GM21528 (cell line): ENCODE data around the gene ACBD4.

ENCODE experiments used
- ATAC-seq: cut with Tn5 transposase; IDR thresholded peaks from one replicate; pipeline ENCODE4 v1.9.1; 2021; ENCODE audit warnings: mild to moderate bottlenecking, moderate library complexity; ENCODE audit not compliant: unreplicated experiment, low FRiP score

ACBD4 gene

DNA sequence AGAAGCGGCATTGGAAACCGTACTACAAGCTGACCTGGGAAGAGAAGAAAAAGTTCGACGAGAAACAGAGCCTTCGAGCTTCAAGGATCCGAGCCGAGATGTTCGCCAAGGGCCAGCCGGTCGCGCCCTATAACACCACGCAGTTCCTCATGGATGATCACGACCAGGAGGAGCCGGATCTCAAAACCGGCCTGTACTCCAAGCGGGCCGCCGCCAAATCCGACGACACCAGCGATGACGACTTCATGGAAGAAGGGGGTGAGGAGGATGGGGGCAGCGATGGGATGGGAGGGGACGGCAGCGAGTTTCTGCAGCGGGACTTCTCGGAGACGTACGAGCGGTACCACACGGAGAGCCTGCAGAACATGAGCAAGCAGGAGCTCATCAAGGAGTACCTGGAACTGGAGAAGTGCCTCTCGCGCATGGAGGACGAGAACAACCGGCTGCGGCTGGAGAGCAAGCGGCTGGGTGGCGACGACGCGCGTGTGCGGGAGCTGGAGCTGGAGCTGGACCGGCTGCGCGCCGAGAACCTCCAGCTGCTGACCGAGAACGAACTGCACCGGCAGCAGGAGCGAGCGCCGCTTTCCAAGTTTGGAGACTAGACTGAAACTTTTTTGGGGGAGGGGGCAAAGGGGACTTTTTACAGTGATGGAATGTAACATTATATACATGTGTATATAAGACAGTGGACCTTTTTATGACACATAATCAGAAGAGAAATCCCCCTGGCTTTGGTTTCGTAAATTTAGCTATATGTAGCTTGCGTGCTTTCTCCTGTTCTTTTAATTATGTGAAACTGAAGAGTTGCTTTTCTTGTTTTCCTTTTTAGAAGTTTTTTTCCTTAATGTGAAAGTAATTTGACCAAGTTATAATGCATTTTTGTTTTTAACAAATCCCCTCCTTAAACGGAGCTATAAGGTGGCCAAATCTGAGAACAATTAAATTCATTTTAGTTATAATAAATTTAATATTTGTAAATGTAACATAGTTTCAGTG lies 14.5 kb downstream of the ACBD4 start:
- ATAC-seq = no peak

- ATAC-seq = no peak
These were observed 15.7 kb downstream of the ACBD4 start for GRCh38 chr17:45150911-45151809.

- no peak for ATAC-seq
These were observed 19.5 kb downstream of the ACBD4 start for GRCh38 chr17:45155029-45155428.

DNA sequence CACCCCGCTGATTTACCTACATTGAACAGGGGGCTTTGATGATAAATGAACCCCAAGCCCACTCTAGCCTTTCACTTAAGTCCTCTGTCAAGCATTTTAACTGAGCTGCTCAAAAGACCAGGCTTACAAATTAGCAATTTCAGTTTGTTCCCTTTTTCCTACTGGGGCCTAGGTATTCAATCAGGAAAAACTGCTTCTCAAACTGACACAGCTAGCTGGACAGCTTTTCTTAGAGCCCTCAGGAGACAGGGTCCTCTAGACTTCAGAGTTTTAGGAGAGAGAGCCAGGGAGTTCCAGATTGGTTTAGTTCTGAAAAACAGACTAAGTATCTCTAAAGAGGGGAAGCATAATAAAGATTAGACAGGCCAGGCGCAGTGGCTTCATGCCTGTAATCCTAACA lies 20.0 kb downstream of the ACBD4 start:
- ATAC-seq = no peak

DNA sequence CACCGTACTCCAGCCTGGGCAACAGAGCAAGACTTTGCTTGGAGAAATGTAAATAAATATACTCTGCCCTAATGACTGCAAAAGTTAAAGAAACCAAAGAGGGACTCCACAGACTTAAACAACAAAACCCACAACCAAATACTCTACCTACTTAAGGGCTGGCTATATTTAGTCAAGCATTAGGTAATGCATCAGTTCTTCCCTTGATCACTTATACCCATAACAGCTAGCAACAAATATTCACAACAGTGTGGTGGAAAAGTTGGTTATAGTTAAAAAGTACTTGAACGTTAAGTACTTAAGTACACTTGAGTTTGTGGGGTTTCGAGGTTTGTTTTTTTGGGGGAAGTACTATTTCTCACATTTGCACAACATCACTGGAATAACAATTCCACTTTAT lies 20.8 kb downstream of the ACBD4 start:
- ATAC-seq = no peak

DNA sequence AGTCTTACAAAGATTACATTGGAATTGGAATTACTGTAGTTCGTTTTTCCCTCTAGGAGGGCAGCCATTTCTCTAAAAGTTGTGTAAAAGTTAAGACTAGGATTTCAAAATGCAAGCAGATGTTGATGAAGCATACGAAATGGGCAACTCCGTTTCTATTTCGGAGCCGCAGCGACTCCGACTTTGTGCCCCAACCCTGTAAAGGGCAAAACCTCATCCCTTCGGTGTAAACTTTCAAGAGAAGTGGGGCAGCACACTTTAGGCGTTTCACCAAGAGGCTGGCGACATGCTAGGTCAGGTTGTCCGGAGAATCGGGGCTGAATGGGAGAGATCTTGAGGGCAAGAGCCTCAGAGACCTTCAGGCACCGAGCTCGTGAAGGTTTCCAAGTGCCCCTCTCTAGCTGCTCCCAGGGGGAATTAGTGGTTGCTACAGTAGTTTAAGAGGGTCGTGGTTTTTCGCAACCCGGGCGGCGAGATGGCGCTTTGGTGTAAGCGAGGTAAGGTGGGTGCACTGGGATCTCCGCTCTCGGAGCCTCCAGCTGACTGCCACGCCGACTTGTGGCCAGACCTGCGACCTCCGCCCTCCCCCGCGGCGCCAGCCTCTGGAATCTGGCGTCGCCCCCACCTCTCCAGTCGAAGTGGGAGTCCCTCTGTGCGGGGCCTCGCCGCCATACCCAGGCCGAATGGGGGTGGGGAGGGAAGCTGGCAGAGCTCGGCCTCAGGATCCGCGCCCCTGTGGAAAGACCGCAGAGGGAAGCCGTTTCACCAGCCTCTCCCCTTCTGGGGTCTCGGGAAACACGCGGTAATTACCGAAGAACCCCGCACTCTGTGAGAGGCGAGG lies 25.2 kb downstream of the ACBD4 start:
- peak; percentile 36 for ATAC-seq

GRCh38 chr17:45161288-45162024 lies 26.0 kb downstream of the ACBD4 start, which contains the start of gene HEXIM2:
TSS of gene HEXIM2 (plus strand) at chr17:45161875. CDS start at chr17:45162794, 919 bp downstream.
- ATAC-seq = peak; percentile 83

- no peak for ATAC-seq
These were observed 26.7 kb downstream of the ACBD4 start for GRCh38 chr17:45162025-45162687.

- no peak for ATAC-seq
These were observed 29.3 kb downstream of the ACBD4 start for GRCh38 chr17:45164734-45165269.

- ATAC-seq = no peak
These were observed 33.7 kb downstream of the ACBD4 start for GRCh38 chr17:45168991-45169752.

DNA sequence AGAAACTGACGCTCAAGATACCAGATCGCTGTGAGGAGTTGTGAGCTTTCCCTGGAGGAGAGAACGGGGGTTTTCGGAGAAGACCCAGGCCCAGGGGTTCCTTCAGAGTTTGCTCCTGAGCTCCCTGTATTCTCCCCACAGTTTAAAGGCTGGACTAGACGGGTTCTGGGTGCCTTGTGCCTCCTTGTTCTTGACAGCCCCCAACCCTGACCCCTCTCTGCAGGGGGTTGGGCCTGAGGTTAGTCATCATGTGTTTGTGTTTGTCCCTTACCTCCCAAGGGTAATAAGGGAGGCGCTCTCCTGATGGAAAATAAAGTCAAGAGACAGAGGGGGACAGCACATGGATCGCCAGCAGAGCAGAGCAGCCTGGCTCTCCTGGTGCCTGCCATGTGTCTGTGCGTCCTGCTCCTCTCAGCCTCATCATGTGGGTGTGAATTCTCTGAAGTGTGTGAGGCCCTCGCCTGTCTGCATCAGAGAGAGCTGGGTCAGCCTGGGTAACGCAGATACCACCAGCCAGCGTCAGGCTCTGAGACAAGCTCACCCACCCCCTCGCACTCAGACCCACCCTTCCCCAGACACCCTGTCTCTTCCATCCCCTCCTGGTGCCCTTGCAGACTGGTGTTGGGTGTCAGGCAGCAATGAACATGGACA lies 34.9 kb downstream of the ACBD4 start:
- no peak for ATAC-seq

DNA sequence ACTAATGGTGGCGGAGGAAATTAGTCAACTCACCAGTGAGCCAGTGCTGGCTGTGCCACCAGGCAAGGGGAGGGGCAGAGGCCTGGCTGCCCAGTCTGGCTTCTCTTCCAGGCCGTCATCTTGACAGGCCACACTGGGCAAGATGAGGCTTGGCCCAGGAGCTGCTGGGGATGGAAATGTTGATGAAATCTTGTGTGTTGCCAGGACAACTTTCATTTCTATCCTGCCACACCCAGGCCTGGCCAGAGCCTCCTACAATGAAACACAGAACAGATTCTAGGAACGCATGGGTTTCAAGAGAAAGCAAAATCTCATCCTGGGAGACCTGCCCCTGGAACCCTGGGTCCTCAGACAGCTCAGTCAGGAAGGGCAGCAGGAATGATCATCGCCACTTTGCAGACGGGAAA lies 35.4 kb downstream of the ACBD4 start:
- no peak for ATAC-seq

- ATAC-seq = no peak
These were observed 36.1 kb downstream of the ACBD4 start for GRCh38 chr17:45171338-45172231.

DNA sequence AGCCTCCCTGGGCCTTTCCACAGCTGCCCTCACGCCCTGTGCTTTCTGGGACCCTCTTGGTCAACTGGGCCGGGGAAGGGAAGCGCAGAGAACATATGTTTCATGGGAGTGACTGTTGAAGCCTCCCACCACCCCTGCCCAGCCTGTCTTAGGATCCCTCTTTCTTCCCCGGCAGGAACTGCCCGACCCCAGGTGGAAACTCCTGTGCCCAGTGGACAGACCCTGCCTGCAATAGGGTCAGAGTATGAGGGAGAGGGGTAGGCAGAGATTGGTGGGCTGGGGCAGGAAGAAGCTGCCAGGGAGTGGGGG lies 36.7 kb downstream of the ACBD4 start:
- no peak for ATAC-seq

GRCh38 chr17:45172541-45173286 lies 37.2 kb downstream of the ACBD4 start:
- no peak for ATAC-seq

DNA sequence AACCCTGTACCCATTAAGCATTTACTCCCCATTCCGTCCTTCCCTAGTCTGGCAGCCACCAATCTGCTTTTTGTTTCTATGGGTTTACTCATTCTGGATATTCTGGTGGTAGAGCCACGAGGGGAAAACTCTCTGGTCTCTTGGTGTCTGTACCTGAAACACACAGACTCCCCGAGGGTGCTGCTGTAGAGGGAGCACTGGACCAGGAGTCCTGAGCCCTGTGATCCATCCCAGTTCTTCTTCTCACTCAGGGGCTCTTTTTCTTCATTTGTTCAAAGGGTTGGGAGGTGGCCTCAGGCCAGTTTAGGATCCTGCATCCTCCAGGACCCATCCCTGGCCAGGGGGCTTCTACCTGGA lies 40.2 kb downstream of the ACBD4 start:
- ATAC-seq = no peak
